IMR-90 (cell line): ENCODE measurements around the gene CDT1. TPM values are rescaled to one million over a fixed set of nuclear protein-coding genes. Genes with fewer than 3 reads are reported as not detected.

Experiments
- ATAC-seq: fragments of 200-7000 bp; cut with Tn5 transposase; 2 replicates; pipeline ENCODE4 v1.9.1; 2020; ENCODE audit warnings: low read depth, mild to moderate bottlenecking, moderate library complexity
- BruUV-seq: library from RNA; stranded (reverse); fragments of 400-500 nt; replicated peaks from 2 replicates; lab custom pipeline; 2021; lab: Mats Ljungman, UMichigan
- CTCF ChIA-PET: fragments of 300-600 bp; formaldehyde crosslinking; extraction: SDS; loops from one replicate; lab custom pipeline; 2021; ENCODE audit warnings: antibody characterized with exemption; lab: Yijun Ruan, JAX
- POLR2A ChIA-PET: fragments of 300-600 bp; sonication (Branson Sonifier 250); formaldehyde crosslinking; loops from one replicate; lab custom pipeline; 2022; ENCODE audit warnings: antibody characterized with exemption; ENCODE audit not compliant: unreplicated experiment; lab: Charles Lee
- DNase-seq: peaks from one replicate; pipeline ENCODE4 v3.0.0; 2013
- H2AFZ ChIP-seq: replicated peaks from 2 replicates; pipeline ENCODE3; 2013; ENCODE audit warnings: low read length, mild to moderate bottlenecking; ENCODE audit not compliant: poor library complexity
- H2AK5ac ChIP-seq: 2 replicates; pipeline ENCODE4 v1.6.1; 2013; ENCODE audit warnings: low read depth, low read length, inconsistent platforms
- H2AK9ac ChIP-seq: replicated peaks from 2 replicates; pipeline ENCODE3; 2013; ENCODE audit warnings: mild to moderate bottlenecking, low read depth, low read length, moderate library complexity; ENCODE audit not compliant: poor library complexity
- H2BK120ac ChIP-seq: 2 replicates; pipeline ENCODE4 v1.6.1; 2013; ENCODE audit warnings: low read depth, low read length, inconsistent platforms
- H2BK15ac ChIP-seq: 3 replicates; pipeline ENCODE4 v1.6.1; 2013; ENCODE audit warnings: low read depth, low read length, inconsistent platforms
- H2BK20ac ChIP-seq: 2 replicates; pipeline ENCODE4 v1.6.1; 2013; ENCODE audit warnings: low read depth, mild to moderate bottlenecking, inconsistent platforms, low read length, moderate library complexity
- H2BK5ac ChIP-seq: 2 replicates; pipeline ENCODE4 v1.6.1; 2013; ENCODE audit warnings: mild to moderate bottlenecking, low read depth, low read length, inconsistent platforms; ENCODE audit not compliant: poor library complexity, severe bottlenecking
- H3K14ac ChIP-seq: replicated peaks from 2 replicates; pipeline ENCODE4 v1.6.1; 2013; ENCODE audit warnings: low read depth, low read length, inconsistent platforms
- H3K18ac ChIP-seq: 2 replicates; pipeline ENCODE4 v1.6.1; 2013; ENCODE audit warnings: low read depth, low read length, control low read depth
- H3K23ac ChIP-seq: 2 replicates; pipeline ENCODE4 v1.6.1; 2013; ENCODE audit warnings: low read depth, low read length, inconsistent platforms
- H3K27ac ChIP-seq: 2 replicates; pipeline ENCODE4 v1.5.1; 2013; ENCODE audit warnings: mild to moderate bottlenecking, control low read depth, low read length; ENCODE audit not compliant: insufficient read depth
- H3K27me3 ChIP-seq: 2 replicates; pipeline ENCODE4 v1.6.1; 2013; ENCODE audit warnings: low read length; ENCODE audit not compliant: control insufficient read depth, insufficient read depth
- H3K36me3 ChIP-seq: 2 replicates; pipeline ENCODE4 v1.6.1; 2013; ENCODE audit warnings: low read length, mixed read lengths; ENCODE audit not compliant: control insufficient read depth, insufficient read depth
- H3K4ac ChIP-seq: 2 replicates; pipeline ENCODE4 v1.6.1; 2013; ENCODE audit warnings: low read depth, low read length, inconsistent platforms
- H3K4me1 ChIP-seq: 2 replicates; pipeline ENCODE4 v1.6.1; 2013; ENCODE audit warnings: low read length, mixed read lengths; ENCODE audit not compliant: control insufficient read depth, insufficient read depth
- H3K4me2 ChIP-seq: 2 replicates; pipeline ENCODE4 v1.6.1; 2013; ENCODE audit warnings: low read depth, mild to moderate bottlenecking, control low read depth, low read length, moderate library complexity
- H3K4me3 ChIP-seq: 2 replicates; pipeline ENCODE4 v1.5.1; 2013; ENCODE audit warnings: low read depth, mild to moderate bottlenecking, control low read depth, low read length, moderate library complexity; ENCODE audit not compliant: insufficient read depth
- H3K56ac ChIP-seq: 2 replicates; pipeline ENCODE4 v1.6.1; 2013; ENCODE audit warnings: low read length, inconsistent platforms; ENCODE audit not compliant: insufficient read depth; ENCODE audit errors: extremely low read depth
- H3K79me1 ChIP-seq, 2 experiments: 2 replicates each; pipeline ENCODE4 v1.6.1; 2013; ENCODE audit warnings: low read length in 2 of 2, inconsistent platforms in 1 of 2, low read depth in 1 of 2
- H3K9ac ChIP-seq: 2 replicates; pipeline ENCODE4 v1.6.1; 2013; ENCODE audit warnings: low read depth, low read length, control low read depth
- H3K9me1 ChIP-seq: 2 replicates; pipeline ENCODE4 v1.6.1; 2013; ENCODE audit warnings: low read length, inconsistent platforms; ENCODE audit not compliant: insufficient read depth
- H3K9me3 ChIP-seq: 2 replicates; pipeline ENCODE4 v1.6.1; 2013; ENCODE audit warnings: low read length; ENCODE audit not compliant: control insufficient read depth, insufficient read depth
- H4K20me1 ChIP-seq: 2 replicates; pipeline ENCODE4 v1.6.1; 2013; ENCODE audit warnings: low read length, inconsistent platforms; ENCODE audit not compliant: insufficient read depth
- H4K5ac ChIP-seq: 2 replicates; pipeline ENCODE4 v1.6.1; 2013; ENCODE audit warnings: mild to moderate bottlenecking, low read depth, low read length, control low read depth
- H4K8ac ChIP-seq, 2 experiments: 2 replicates each; pipeline ENCODE4 v1.6.1; 2013; ENCODE audit warnings: low read depth in 2 of 2, low read length in 2 of 2, control low read depth in 1 of 2, inconsistent platforms in 1 of 2
- H4K91ac ChIP-seq: 2 replicates; pipeline ENCODE4 v1.6.1; 2013; ENCODE audit warnings: low read depth, low read length, inconsistent platforms; ENCODE audit not compliant: insufficient read depth
- CTCF ChIP-seq: conservative IDR thresholded peaks from 2 replicates; pipeline ENCODE4 v1.5.1; 2012; ENCODE audit warnings: mild to moderate bottlenecking, low read depth, low read length, improper control_type of control experiment
- ELK1 ChIP-seq: fragments of 150-350 bp; IDR thresholded peaks from 2 replicates; pipeline ENCODE4 v1.6.1; 2016; ENCODE audit warnings: low read depth, mild to moderate bottlenecking, low read length, moderate library complexity, borderline replicate concordance
- FOS ChIP-seq: fragments of 150-350 bp; IDR thresholded peaks from 2 replicates; pipeline ENCODE4 v1.6.1; 2016; ENCODE audit warnings: low read depth, low read length
- MAFK ChIP-seq: IDR thresholded peaks from 2 replicates; pipeline ENCODE4 v1.6.1; 2012; ENCODE audit warnings: low read depth, low read length, improper control_type of control experiment
- RFX5 ChIP-seq: IDR thresholded peaks from 2 replicates; pipeline ENCODE4 v1.8.0; 2012; ENCODE audit warnings: low read depth, mild to moderate bottlenecking, low read length, moderate library complexity
- SMC3 ChIP-seq: fragments of 150-350 bp; IDR thresholded peaks from 2 replicates; pipeline ENCODE4 v1.6.1; 2016; ENCODE audit warnings: low read depth, mild to moderate bottlenecking, antibody characterized with exemption, low read length, moderate library complexity
- WGBS, 2 experiments: methylation state at CpG; one replicate each; pipeline versions ENCODE4 v1.1.5 to v1.1.7; 2013; ENCODE audit warnings: missing lambda C conversion rate in 2 of 2; ENCODE audit not compliant: insufficient read length in 1 of 2; ENCODE audit errors: extremely low coverage in 2 of 2; 5-methylcytosine and 5-hydroxymethylcytosine counted together
- dilution Hi-C: fragments of 300-500 bp; cut with HindIII; formaldehyde crosslinking; loops from one replicate; pipeline ENCODE4 v1.14.3; 2018; ENCODE audit warnings: low sequenced_read_pairs; ENCODE audit not compliant: unreplicated experiment
- in situ Hi-C: fragments of 300-500 bp; cut with MboI; formaldehyde crosslinking; loops from 3 replicates; pipeline ENCODE4 v1.14.3; 2019; ENCODE audit warnings: low sequenced_read_pairs, inconsistent platforms, mixed read lengths
- intact Hi-C: fragments of 100-400 bp; cut with micrococcal nuclease; formaldehyde crosslinking; loops from 2 replicates; pipeline ENCODE4 v1.10.0; 2022
- polyA plus RNA-seq, 3 experiments: library from polyadenylated mRNA; depleted of rRNA; stranded (reverse); fragments of >200 nt; gene quantifications; 2 replicates each; pipeline ENCODE4 v1.2.3, GENCODE V29; 2012; ENCODE audit warnings: low replicate concordance in 1 of 3
- total RNA-seq: library from RNA; depleted of rRNA; stranded (reverse); fragments of >200 nt; gene quantifications from 2 replicates; pipeline ENCODE4 v1.2.3, GENCODE V29; 2012

Gene CDT1
- total and polyA plus RNA-seq, 2 of the 4 experiments (the other 2 are of a cell fraction), result 3.2 to 11.8 TPM

GRCh38 chr16:88767546-88768070 lies 36.0 kb upstream of the CDT1 start:
- Histone ChIP-seq H2BK5ac (peak overlapping the region; percentile 50), H3K9me3 (no peaks in the 10 kb centered on the region), H4K20me1 (peaks cover 96% of the 10 kb centered on the region), H3K79me1 (peaks cover 10 to 94% of the 10 kb centered on the region in 2 experiments), H3K4me2 (no peak overlapping the region), H3K4ac (peak overlapping the region; percentile 71), H2AK5ac (peak overlapping the region; percentile 89), H3K18ac (no peak overlapping the region), H2BK20ac (no peak overlapping the region), H3K23ac (peak overlapping the region; percentile 33), H2BK120ac (peak overlapping the region; percentile 10; the same call in 1 of the 2 replicates), H3K9me1 (peaks cover 48% of the 10 kb centered on the region), H3K9ac (no peak overlapping the region), H3K4me3 (no peak overlapping the region), H3K27me3 (no peaks in the 10 kb centered on the region), H4K5ac (peak overlapping the region; percentile 24; the same call in 1 of the 2 replicates), H3K56ac (no peak overlapping the region), H3K4me1 (peaks cover 58% of the 10 kb centered on the region), H3K36me3 (peaks cover 8% of the 10 kb centered on the region), H3K14ac (peak overlapping the region; percentile 77), H2BK15ac (peak overlapping the region; percentile 67; the same call in 1 of the 3 replicates), H4K91ac (peak overlapping the region; percentile 59; the same call in 1 of the 2 replicates), H2AK9ac (peak overlapping the region; percentile 74), H2AFZ (peak overlapping the region; percentile 40), H3K27ac (peak overlapping the region; percentile 26; the same call in 1 of the 2 replicates), H4K8ac (peak overlapping the region in 1 of 2 experiments; percentile 65; a peak in 1 of 4 replicates)
- no peak for ATAC-seq
- TF ChIP-seq MAFK (no peak), FOS (no peak), ELK1 (no peak), SMC3 (no peak), RFX5 (no peak), CTCF (no peak)
- dilution Hi-C loops (no loop called here), in situ Hi-C loops (no loop called here), intact Hi-C loops (no loop called here)
- ChIA-PET POLR2A (interaction anchor here (0.7 kb wide), 1 partner anchor 295 kb away, joined by 3 read pairs; no protein-coding TSS in a partner anchor), CTCF (interaction anchor here (1.3 kb wide), 1 partner anchor 30 kb away, joined by 4 read pairs; no protein-coding TSS in a partner anchor)
- no TSS peak for BruUV-seq
- no peak for DNase-seq
- WGBS, 2 experiments, result 62% methylated on average over 9 of the region's 12 CpGs; no CpG with 5 or more reads in 1 of the 2 experiments
